A549 treated with AZD9567 at 1 μM for 4 hours (cell line): ENCODE results near the gene PARD6B. TPM values are rescaled to one million over a fixed set of nuclear protein-coding genes. Genes with fewer than 3 reads are reported as not detected.

ENCODE experiments used
- total RNA-seq: library from RNA; stranded (reverse); fragments of 200-300 nt; extraction: Qiagen RNA extraction; gene quantifications from 5 replicates; pipeline ENCODE4 v1.2.3, GENCODE V29; 2022; ENCODE audit not compliant: insufficient read depth

PARD6B gene, protein sequence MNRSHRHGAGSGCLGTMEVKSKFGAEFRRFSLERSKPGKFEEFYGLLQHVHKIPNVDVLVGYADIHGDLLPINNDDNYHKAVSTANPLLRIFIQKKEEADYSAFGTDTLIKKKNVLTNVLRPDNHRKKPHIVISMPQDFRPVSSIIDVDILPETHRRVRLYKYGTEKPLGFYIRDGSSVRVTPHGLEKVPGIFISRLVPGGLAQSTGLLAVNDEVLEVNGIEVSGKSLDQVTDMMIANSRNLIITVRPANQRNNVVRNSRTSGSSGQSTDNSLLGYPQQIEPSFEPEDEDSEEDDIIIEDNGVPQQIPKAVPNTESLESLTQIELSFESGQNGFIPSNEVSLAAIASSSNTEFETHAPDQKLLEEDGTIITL
- total RNA-seq: 2.4 to 5.0 TPM (median 3.2 TPM) in 5 replicates

DNA sequence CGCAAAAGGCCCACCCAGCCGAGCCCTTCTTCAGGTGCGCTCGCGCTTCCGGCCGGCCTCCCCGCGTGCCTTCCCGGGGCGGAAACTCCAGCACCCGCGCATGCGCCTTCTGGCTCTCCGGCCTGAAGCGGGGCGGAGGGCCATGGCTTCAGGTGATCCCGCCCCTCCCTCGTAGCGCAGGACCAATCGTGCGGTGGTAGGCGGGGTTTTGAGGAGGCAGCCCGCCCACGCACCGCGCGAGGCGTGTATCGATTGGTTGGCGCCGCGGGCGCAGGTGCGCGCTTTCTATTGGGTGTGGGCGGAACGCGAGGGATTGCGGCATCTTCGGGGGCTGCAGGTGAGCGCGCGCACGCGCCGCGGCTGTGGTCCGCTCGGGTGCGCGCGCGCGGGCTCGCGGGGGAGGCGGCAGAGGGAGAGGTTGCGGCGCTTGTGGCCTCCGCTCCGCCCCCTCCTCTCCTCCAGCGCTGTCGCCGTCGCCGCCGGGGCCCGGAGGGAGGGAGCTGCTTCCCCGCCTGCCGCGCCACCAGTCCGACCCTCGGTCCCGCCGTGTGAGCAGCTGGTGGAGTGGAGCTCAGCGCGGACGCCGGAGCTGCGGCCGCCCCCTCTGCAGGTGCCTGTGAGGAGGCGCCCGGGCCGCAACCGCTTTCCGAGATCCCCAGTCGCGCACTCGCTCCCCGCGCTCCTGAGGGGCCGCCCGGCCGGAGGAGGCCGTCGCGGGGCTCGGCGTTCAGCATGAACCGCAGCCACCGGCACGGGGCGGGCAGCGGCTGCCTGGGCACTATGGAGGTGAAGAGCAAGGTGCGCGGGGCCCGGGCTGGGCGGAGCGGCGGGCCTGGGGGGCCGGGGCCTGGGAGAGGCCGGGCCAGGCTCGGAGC is at the start of gene PARD6B:
PARD6B (plus strand) TSS at position 526 of the 875 bp plus-strand sequence; CDS start at position 733, 207 bp downstream.

DNA sequence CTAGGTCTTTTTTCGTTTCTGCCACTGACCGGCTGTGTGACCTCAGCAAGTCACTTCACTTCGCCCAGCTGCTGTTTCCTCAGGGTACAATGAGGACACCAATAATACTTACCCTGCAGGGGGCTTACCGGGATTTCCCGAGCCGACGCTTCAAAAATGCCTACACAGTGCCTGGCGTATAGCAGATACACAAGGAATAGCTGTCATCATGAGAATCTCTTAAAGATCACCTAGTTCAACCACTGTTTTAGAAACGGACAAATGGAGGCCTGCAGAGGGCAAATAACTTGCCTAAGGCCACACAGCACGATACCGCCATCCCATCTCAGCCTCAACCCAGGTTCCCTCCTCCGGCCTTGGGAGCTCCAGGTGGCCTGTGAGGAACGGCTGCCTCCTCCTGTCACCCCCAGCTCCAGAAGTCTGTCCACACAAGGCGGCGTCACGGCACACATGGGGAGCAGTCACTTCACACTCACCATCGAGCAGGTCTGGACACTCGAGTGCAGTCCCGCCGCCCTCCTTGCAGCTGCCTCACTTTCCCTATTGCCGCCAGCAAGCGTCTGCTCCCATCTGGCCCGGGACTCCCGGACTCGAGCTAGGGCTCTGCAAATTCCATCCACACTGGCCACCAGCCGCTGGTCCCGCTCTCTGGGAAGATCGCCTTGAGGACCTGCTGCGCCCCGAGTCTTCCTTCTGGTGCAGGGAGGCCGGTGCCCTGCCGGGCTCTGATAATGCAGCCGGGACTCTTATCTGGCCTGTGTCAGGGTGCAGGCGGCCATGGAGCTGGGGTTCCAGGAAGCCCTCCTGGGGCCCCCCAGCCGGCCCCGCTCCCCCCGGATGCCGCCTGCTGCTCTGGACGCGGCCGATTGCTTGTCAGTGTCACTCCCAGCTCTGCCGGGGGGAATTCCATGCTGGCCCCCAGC is 40.5 kb upstream of the PARD6B start, which contains the start of gene RIPOR3:
RIPOR3 (minus strand) TSS at position 893 of the 923 bp plus-strand sequence; CDS start at position 479, 414 bp downstream.

DNA sequence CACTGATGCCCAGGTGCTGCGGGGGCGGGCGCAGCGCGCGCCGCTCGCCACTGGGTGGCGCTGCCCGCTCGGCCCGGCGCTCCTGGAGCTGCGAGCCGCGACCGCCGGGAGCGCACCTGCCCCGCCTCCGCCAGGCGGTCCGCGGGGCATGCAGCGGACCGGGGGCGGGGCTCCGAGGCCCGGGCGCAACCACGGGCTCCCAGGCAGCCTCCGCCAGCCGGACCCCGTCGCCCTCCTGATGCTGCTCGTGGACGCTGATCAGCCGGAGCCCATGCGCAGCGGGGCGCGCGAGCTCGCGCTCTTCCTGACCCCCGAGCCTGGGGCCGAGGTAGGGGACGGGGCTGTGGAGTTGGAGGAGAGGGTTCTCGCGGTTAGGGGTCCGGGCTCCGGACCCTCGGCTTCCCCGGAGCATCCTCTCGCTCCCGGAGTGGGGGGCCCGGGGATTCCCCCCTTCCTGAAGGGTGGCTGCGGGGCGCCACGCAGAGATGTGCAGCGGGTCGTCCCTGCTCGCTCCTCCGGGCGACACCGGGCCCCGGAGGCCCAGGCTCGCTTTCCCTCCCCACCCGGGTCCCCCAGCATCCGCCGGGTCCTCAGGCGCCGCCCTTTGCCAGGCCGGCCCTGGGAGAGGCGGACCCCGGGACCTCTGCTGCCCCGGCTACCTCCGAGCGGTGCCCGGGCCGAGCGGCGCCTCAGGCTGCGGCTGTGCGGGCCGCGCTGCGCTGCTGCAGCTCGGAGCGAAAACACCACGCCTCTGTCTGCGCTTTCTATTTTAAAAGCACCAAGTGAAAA is 63.7 kb downstream of the PARD6B start, which contains the start of gene BCAS4:
BCAS4 (plus strand) TSS at position 216 of the 789 bp plus-strand sequence; CDS start at position 239, 23 bp downstream.

Other genes starting within 250 kb of the PARD6B start
- 48.1 to 57.2 TPM (median 50.9 TPM) in 5 replicates for gene PTPN1, start 221.2 kb upstream of the PARD6B start, total RNA-seq
- 0.02 to 0.03 TPM in 2 of 5 replicates, not detected in the others for gene RIPOR3, start 40.0 kb upstream of the PARD6B start, total RNA-seq
- 23.4 to 32.1 TPM (median 29.0 TPM) in 5 replicates for gene BCAS4, start 63.5 kb downstream of the PARD6B start, total RNA-seq
- 36.2 to 46.7 TPM (median 38.6 TPM) in 5 replicates for gene ADNP, start 199.9 kb downstream of the PARD6B start, total RNA-seq
- 69.6 to 81.2 TPM (median 78.7 TPM) in 5 replicates for gene DPM1, start 227.0 kb downstream of the PARD6B start, total RNA-seq
- gene MOCS3, start 227.2 kb downstream of the PARD6B start, total RNA-seq: 5.6 to 6.4 TPM (median 6.0 TPM) in 5 replicates